OCI-LY3 (cell line): ENCODE data around the gene PDIA5.

ENCODE experiments used
- H2AFZ ChIP-seq: fragments of 200-600, 300-600 bp; shearing (Covaris generic); 2 replicates; pipeline ENCODE4 v1.6.0; 2014; ENCODE audit warnings: antibody characterized with exemption, low read depth, low read length
- H3K27ac ChIP-seq: fragments of 200-600, 300-600 bp; sonication (generic); 2 replicates; pipeline ENCODE4 v1.5.1; 2014; ENCODE audit warnings: mild to moderate bottlenecking, low read length, moderate library complexity, mixed read lengths
- H3K27me3 ChIP-seq: fragments of 200-600, 300-600 bp; sonication (generic); 2 replicates; pipeline ENCODE4 v1.6.1; 2014; ENCODE audit warnings: low read depth, low read length, mixed read lengths
- H3K36me3 ChIP-seq: fragments of 200-600, 300-600 bp; sonication (generic); replicated peaks from 2 replicates; pipeline ENCODE3; 2014; ENCODE audit warnings: low read depth, low read length, mixed read lengths
- H3K4me1 ChIP-seq: fragments of 300-600, 200-600 bp; sonication (generic); 2 replicates; pipeline ENCODE4 v1.6.1; 2014; ENCODE audit warnings: low read length, mixed read lengths
- H3K4me2 ChIP-seq: fragments of 200-600, 300-600 bp; sonication (generic); 2 replicates; pipeline ENCODE4 v1.6.1; 2014; ENCODE audit warnings: low read length, mixed read lengths
- H3K4me3 ChIP-seq: fragments of 300-600, 200-600 bp; sonication (generic); 2 replicates; pipeline ENCODE4 v1.5.1; 2014; ENCODE audit warnings: antibody characterized with exemption, mild to moderate bottlenecking, low read length, moderate library complexity
- H3K79me2 ChIP-seq: fragments of 300-600, 200-600 bp; shearing (Covaris generic); 2 replicates; pipeline ENCODE4 v1.6.1; 2014; ENCODE audit warnings: mild to moderate bottlenecking, low read length, mixed read lengths
- H3K9ac ChIP-seq: fragments of 300-600, 200-600 bp; shearing (Covaris generic); 2 replicates; pipeline ENCODE4 v1.6.0; 2014; ENCODE audit warnings: mild to moderate bottlenecking, low read length, moderate library complexity
- H3K9me3 ChIP-seq: fragments of 200-600, 300-600 bp; shearing (Covaris generic); 2 replicates; pipeline ENCODE4 v1.6.1; 2014; ENCODE audit warnings: low read length, mixed read lengths; ENCODE audit not compliant: insufficient read depth
- H4K20me1 ChIP-seq: fragments of 200-600, 300-600 bp; sonication (generic); 2 replicates; pipeline ENCODE4 v1.6.1; 2016; ENCODE audit warnings: low read length, mixed read lengths; ENCODE audit not compliant: insufficient read depth
- CTCF ChIP-seq: fragments of 200-600, 300-600 bp; sonication (generic); IDR thresholded peaks from 2 replicates; pipeline ENCODE4 v1.5.1; 2014; ENCODE audit warnings: antibody characterized with exemption, low read length, low read depth
- EZH2phosphoT487 ChIP-seq: fragments of 200-600 bp; shearing (Covaris generic); IDR thresholded peaks from 2 replicates; pipeline ENCODE4 v1.6.1; 2018; ENCODE audit warnings: antibody characterized with exemption, mixed run types, low read depth

The PDIA5 gene

GRCh38 chr3:123126653-123127052 lies 59.8 kb downstream of the PDIA5 start:
- no peaks in the 10 kb centered on the region for H3K9me3 ChIP-seq
- no peaks in the 10 kb centered on the region for H3K79me2 ChIP-seq
- TF ChIP-seq CTCF (no peak), EZH2phosphoT487 (no peak)
- peaks cover 37% of the 10 kb centered on the region for H3K36me3 ChIP-seq
- H3K4me3 ChIP-seq: no peak overlapping the region
- no peaks in the 10 kb centered on the region; the same call in 1 of the 2 replicates for H4K20me1 ChIP-seq
- no peak overlapping the region for H2AFZ ChIP-seq
- H3K27me3 ChIP-seq: no peaks in the 10 kb centered on the region
- no peak overlapping the region for H3K27ac ChIP-seq
- no peak overlapping the region for H3K4me2 ChIP-seq
- no peaks in the 10 kb centered on the region for H3K4me1 ChIP-seq
- no peak overlapping the region for H3K9ac ChIP-seq

- Histone ChIP-seq H3K27ac (no peak overlapping the region), H4K20me1 (no peaks in the 10 kb centered on the region; the same call in 1 of the 2 replicates), H3K4me2 (no peak overlapping the region), H3K27me3 (no peaks in the 10 kb centered on the region), H3K9ac (no peak overlapping the region), H3K36me3 (peaks cover 32% of the 10 kb centered on the region), H3K79me2 (no peaks in the 10 kb centered on the region), H3K4me3 (no peak overlapping the region), H2AFZ (no peak overlapping the region), H3K4me1 (no peaks in the 10 kb centered on the region), H3K9me3 (no peaks in the 10 kb centered on the region)
- TF ChIP-seq EZH2phosphoT487 (no peak), CTCF (no peak)
Observed at GRCh38 chr3:123129092-123129491, 62.3 kb downstream of the PDIA5 start.

- Histone ChIP-seq H3K4me2 (no peak overlapping the region), H3K36me3 (peaks cover 32% of the 10 kb centered on the region), H2AFZ (no peak overlapping the region), H3K27ac (no peak overlapping the region), H4K20me1 (no peaks in the 10 kb centered on the region; the same call in 1 of the 2 replicates), H3K4me1 (no peaks in the 10 kb centered on the region), H3K9ac (no peak overlapping the region), H3K79me2 (no peaks in the 10 kb centered on the region), H3K4me3 (no peak overlapping the region), H3K27me3 (no peaks in the 10 kb centered on the region), H3K9me3 (no peaks in the 10 kb centered on the region)
- TF ChIP-seq CTCF (no peak), EZH2phosphoT487 (no peak)
Observed at GRCh38 chr3:123129532-123129931, 62.7 kb downstream of the PDIA5 start.

GRCh38 chr3:123130079-123130750 lies 63.4 kb downstream of the PDIA5 start:
- no peak overlapping the region for H2AFZ ChIP-seq
- peaks cover 32% of the 10 kb centered on the region for H3K36me3 ChIP-seq
- H3K9me3 ChIP-seq: no peaks in the 10 kb centered on the region

More at GRCh38 chr3:123130079-123130750, 63.4 kb downstream of the PDIA5 start:
- TF ChIP-seq CTCF (no peak), EZH2phosphoT487 (no peak)
- Histone ChIP-seq H3K79me2 (no peaks in the 10 kb centered on the region), H4K20me1 (no peaks in the 10 kb centered on the region; the same call in 1 of the 2 replicates), H3K9ac (no peak overlapping the region), H3K27ac (no peak overlapping the region), H3K4me2 (no peak overlapping the region), H3K4me1 (no peaks in the 10 kb centered on the region), H3K4me3 (no peak overlapping the region), H3K27me3 (no peaks in the 10 kb centered on the region)
